Left lung (tissue), 10 donors: ENCODE results near the gene NUAK1. TPM values are rescaled to one million over a fixed set of nuclear protein-coding genes. Genes with fewer than 3 reads are reported as not detected.
A peak's percentile ranks its signal among the peaks of the same experiment; 100 is the strongest.

Experiments
- ATAC-seq: fragments of 200-7000 bp; cut with Tn5 transposase; one replicate; pipeline ENCODE4 v1.9.1; 2020; ENCODE audit warnings: moderate library complexity
- DNase-seq, 4 donors: peaks; one replicate each; pipeline ENCODE4 v3.0.0-alpha.2; 2013 to 2020
- H3K27ac ChIP-seq, 2 donors: fragments of 200-600 bp; sonication (generic) in 1 of 2; one replicate each; pipeline versions ENCODE4 v1.5.0 to v1.8.0; 2020 to 2021
- H3K27me3 ChIP-seq, 2 donors: fragments of 200-600 bp; sonication (generic) in 1 of 2; one replicate each; pipeline versions ENCODE4 v1.5.0 to v1.8.0; 2020 to 2021
- H3K36me3 ChIP-seq, 2 donors: fragments of 200-600 bp; sonication (generic) in 1 of 2; one replicate each; pipeline versions ENCODE4 v1.5.0 to v1.8.0; 2020 to 2021
- H3K4me1 ChIP-seq, 2 donors: fragments of 200-600 bp; one replicate each; pipeline ENCODE4 v1.8.0; 2021
- H3K4me3 ChIP-seq, 2 donors: fragments of 200-600 bp; sonication (generic) in 1 of 2; one replicate each; pipeline versions ENCODE4 v1.5.0 to v1.8.0; 2020 to 2021; ENCODE audit warnings: mild to moderate bottlenecking in 1 of 2
- H3K9me3 ChIP-seq, 2 donors: fragments of 200-600 bp; sonication (generic) in 1 of 2; one replicate each; pipeline versions ENCODE4 v1.5.0 to v1.8.0; 2020 to 2021
- intact Hi-C, 2 donors: fragments of 100-400 bp; cut with DNase I; formaldehyde crosslinking; loops; one replicate each; pipeline versions ENCODE4 v1.11.2 to v1.14.2; 2022
- polyA plus RNA-seq, 6 donors: library from polyadenylated mRNA; unstranded; fragments of 120-200 nt; gene quantifications; one replicate each; pipeline ENCODE4 v1.2.1, GENCODE V29; 2013; ENCODE audit not compliant: insufficient read length in 6 of 6
- total RNA-seq, 2 donors: library from RNA; stranded (reverse); fragmentation: NEBNext Ultra II Directional; extraction: Animal tissue kit (Norgen Biotek cat#: 25700); gene quantifications; one replicate each; pipeline ENCODE4 v1.2.1, GENCODE V29; 2021
- TF ChIP-seq, protein P1 (sequence below), 2 donors: fragments of 200-600 bp; sonication (generic) in 1 of 2; IDR thresholded peaks; one replicate each; pipeline versions ENCODE4 v1.5.0 to v1.8.0; 2021; ENCODE audit warnings: antibody characterized with exemption in 2 of 2
- donor health status: DM: no; HTN: yes; CAD: no.
- donor health status: DM: no; HTN: no; CAD: no.

NUAK1 gene
- total and polyA plus RNA-seq, 8 donors, result 6.5 to 11.7 (median 8.1) TPM

DNA sequence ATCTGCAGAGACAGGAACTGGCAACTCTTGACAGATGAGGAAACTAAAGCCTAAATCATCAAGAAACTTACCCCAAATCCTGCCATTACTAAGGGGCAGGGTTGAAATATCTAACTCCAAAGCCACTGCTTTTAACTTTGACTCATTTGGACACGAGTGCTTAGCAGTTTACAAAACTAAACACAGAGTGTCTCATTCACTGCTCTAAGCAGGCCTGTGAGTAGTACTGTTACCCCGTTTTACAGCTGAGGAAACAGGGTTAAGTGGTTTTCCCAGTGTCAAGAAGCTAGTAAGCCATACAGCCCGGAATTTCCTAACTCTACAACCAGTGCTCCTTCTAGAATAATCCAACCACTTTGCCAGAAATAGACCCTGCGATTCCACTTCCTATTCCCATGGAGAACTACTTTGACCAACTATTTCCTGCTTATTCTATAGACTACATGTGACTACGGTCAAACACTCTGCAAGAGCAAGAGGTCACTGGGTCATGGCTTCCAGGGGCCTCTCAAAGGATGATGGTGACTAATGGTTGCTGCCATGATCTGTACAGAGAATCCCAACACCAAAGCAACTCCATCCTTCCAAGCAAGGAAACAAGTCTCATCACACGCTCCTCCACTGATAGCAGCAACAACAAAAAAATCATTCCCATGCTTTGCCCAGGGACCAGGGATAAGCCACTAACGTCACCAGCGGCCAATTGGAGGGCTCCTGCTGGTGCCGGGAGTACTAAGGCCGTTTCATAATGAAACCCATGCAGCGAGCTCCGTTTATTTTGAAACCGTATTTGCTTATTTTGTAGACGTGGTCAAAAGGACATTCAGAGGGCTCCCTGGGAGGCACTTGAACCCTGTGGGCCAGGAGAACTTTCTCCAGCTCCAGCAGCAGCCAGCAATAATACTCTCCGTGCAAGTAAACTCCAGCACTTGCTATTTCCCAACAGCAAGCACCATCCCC, 56.3 kb downstream of the NUAK1 start:
- intact Hi-C loops, result no loop called here
- TF ChIP-seq, protein P1, sequence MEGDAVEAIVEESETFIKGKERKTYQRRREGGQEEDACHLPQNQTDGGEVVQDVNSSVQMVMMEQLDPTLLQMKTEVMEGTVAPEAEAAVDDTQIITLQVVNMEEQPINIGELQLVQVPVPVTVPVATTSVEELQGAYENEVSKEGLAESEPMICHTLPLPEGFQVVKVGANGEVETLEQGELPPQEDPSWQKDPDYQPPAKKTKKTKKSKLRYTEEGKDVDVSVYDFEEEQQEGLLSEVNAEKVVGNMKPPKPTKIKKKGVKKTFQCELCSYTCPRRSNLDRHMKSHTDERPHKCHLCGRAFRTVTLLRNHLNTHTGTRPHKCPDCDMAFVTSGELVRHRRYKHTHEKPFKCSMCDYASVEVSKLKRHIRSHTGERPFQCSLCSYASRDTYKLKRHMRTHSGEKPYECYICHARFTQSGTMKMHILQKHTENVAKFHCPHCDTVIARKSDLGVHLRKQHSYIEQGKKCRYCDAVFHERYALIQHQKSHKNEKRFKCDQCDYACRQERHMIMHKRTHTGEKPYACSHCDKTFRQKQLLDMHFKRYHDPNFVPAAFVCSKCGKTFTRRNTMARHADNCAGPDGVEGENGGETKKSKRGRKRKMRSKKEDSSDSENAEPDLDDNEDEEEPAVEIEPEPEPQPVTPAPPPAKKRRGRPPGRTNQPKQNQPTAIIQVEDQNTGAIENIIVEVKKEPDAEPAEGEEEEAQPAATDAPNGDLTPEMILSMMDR (IDR thresholded peaks at IDR 0.05), result no peak
- Histone ChIP-seq H3K27me3 (no peaks in the 10 kb centered on the region), H3K4me1 (peaks cover 0 to 6% of the 10 kb centered on the region in 2 donors), H3K36me3 (no peaks in the 10 kb centered on the region), H3K9me3 (no peaks in the 10 kb centered on the region), H3K27ac (peak overlapping the region in 1 of 2 donors; percentile 50), H3K4me3 (no peak overlapping the region)
- ATAC-seq, result peak; percentile 37
- DNase-seq, result no peak

DNA sequence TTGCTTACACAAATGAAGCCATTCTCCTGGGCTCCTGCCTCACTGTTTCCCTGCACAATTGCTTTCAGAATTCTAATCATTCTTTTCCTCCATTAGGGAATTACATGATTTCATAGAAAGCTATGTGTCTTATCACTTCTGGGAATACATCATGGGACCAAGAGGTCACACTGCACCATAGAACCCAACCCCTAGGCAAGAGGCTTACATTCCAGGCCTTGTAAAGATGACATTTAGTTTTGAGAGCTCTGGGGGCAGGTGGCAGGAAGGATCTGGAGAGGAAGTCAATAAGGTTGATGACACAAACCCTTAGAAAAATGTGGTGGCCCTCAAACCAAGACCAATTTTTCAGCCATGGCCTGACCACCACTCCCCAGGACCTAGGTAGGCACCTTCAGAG, 57.1 kb downstream of the NUAK1 start:
- ATAC-seq, result no peak
- Histone ChIP-seq H3K9me3 (no peaks in the 10 kb centered on the region), H3K4me1 (peaks cover 0 to 6% of the 10 kb centered on the region in 2 donors), H3K36me3 (no peaks in the 10 kb centered on the region), H3K4me3 (no peak overlapping the region), H3K27me3 (no peaks in the 10 kb centered on the region), H3K27ac (peak overlapping the region in 1 of 2 donors; percentile 50)
- TF ChIP-seq, protein P1 (IDR thresholded peaks at IDR 0.05), result no peak
- DNase-seq, result no peak
- intact Hi-C loops, result no loop called here

DNA sequence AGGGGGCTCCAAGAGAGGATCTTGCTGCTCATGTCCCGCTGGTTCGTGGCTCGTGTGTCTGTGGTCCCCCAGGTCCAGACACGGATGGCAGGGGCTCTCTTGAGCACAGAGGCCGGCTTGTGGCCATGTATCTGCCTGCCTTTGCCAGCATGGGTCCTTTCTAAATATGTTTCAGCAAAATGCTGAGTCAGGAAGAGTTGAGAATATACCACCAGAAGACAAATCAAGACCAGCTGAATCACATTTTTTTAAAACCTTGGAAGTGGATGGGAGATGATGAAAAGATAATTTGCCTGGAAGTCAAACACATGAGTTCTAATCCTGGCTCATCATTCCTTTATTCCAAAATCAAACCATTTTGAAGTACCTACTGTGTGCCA, 58.0 kb downstream of the NUAK1 start:
- Histone ChIP-seq H3K36me3 (no peaks in the 10 kb centered on the region), H3K27me3 (no peaks in the 10 kb centered on the region), H3K4me1 (peaks cover 0 to 6% of the 10 kb centered on the region in 2 donors), H3K9me3 (no peaks in the 10 kb centered on the region), H3K27ac (peak overlapping the region in 1 of 2 donors; percentile 42), H3K4me3 (no peak overlapping the region)
- no peak for DNase-seq
- ATAC-seq, result no peak
- TF ChIP-seq, protein P1 (IDR thresholded peaks at IDR 0.05), result no peak
- intact Hi-C loops, result no loop called here

DNA sequence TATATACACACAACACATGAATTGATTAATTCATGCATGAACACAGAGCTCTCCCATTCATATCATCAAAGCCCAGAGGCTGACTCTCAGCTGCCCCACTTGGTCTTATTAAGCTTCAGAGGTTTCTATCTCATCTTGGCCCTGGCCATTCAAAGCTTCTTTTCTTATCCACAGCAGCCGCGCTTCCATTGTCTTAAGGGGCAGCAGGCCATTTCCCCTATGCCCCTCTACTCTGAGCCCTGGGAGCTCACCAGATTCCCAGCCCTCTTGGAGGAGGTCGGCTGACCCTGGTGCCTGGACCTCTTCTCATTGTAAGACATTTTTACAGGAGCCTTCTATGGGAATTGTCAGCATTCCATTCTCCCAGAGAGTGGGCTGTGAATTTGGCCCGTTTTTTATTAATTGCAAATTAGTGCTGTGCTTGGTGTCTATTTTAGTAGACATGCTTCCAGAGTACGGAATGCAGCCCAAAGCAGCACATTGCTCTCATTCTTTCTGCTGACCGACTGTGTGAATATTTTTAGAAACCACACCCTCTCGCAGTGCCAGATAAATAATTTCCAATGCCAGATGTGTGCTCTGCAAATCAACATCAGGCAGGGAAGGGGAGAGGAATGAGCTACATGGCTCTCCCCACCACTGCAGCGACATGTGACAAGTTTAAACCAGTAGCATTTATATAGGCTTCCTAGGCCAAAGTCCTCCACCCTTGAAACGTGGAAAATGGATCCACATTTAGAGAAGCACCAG, 58.5 kb downstream of the NUAK1 start:
- H3K27me3 ChIP-seq, result no peaks in the 10 kb centered on the region
- peaks cover 0 to 9% of the 10 kb centered on the region in 2 donors for H3K4me1 ChIP-seq
- peak; percentile 20 for ATAC-seq
- intact Hi-C loops, result no loop called here
- H3K4me3 ChIP-seq, result no peak overlapping the region
- H3K9me3 ChIP-seq, result no peaks in the 10 kb centered on the region
- no peak for DNase-seq
- H3K27ac ChIP-seq, result peak overlapping the region in 1 of 2 donors; percentile 42
- TF ChIP-seq, protein P1 (IDR thresholded peaks at IDR 0.05), result no peak
- H3K36me3 ChIP-seq, result no peaks in the 10 kb centered on the region
